K562 (cell line): ENCODE measurements around the gene THOP1. TPM values are rescaled to one million over a fixed set of nuclear protein-coding genes. Genes with fewer than 3 reads are reported as not detected.

Experiments used
- ATAC-seq: fragments of 200-7000 bp; cut with Tn5 transposase; 3 replicates; pipeline ENCODE4 v1.9.1; 2020; ENCODE audit warnings: moderate library complexity
- BruUV-seq: library from RNA; stranded (reverse); fragments of 400-500 nt; replicated peaks from 2 replicates; lab custom pipeline; 2021; lab: Mats Ljungman, UMichigan
- CTCF ChIA-PET: fragments of 300-600 bp; formaldehyde crosslinking; extraction: SDS; loops from one replicate; lab custom pipeline; 2021; ENCODE audit warnings: low intra/inter-chr PET ratio; lab: Yijun Ruan, JAX
- POLR2A ChIA-PET: fragments of 300-600, 350-650 bp; sonication (Branson Sonifier 250); formaldehyde crosslinking; extraction: SDS; loops from one replicate; lab custom pipeline; 2021; ENCODE audit warnings: antibody characterized with exemption, inconsistent platforms; lab: Yijun Ruan, JAX
- DNase-seq, 4 experiments: peaks; one replicate each; pipeline versions ENCODE4 v3.0.0 to v3.0.0-alpha.2; 2011 to 2018; ENCODE audit warnings: low spot score in 3 of 4, mixed read lengths in 3 of 4; ENCODE audit errors: extremely low read depth in 1 of 4
- FAIRE-seq: peaks from 2 replicates; lab custom pipeline; 2011; peaks lifted over from hg19 to GRCh38; lab: Jason Lieb, UNC
- H2AFZ ChIP-seq: 2 replicates; pipeline ENCODE4 v1.6.0; 2011; ENCODE audit warnings: low read depth, low read length, control low read depth, inconsistent platforms
- H3K27ac ChIP-seq: fragments of 200-600 bp; 3 replicates; pipeline ENCODE4 v1.8.0; 2011; ENCODE audit warnings: low read depth, mild to moderate bottlenecking, control low read depth, inconsistent platforms, low read length, moderate library complexity, mixed read lengths; ENCODE audit errors: extremely low read depth
- H3K27me3 ChIP-seq, 2 experiments: fragments of 300-600 bp in 1 of 2; 2 replicates in 1 of 2; 3 replicates in 1 of 2; pipeline versions ENCODE4 v1.6.0 to v1.8.0; 2011; ENCODE audit warnings: inconsistent platforms in 2 of 2, low read length in 2 of 2, mild to moderate bottlenecking in 1 of 2, mixed read lengths in 1 of 2, moderate library complexity in 1 of 2; ENCODE audit not compliant: control insufficient read depth in 2 of 2, insufficient read depth in 2 of 2
- H3K36me3 ChIP-seq: fragments of 300-600 bp; 3 replicates; pipeline ENCODE4 v1.8.0; 2011; ENCODE audit warnings: mild to moderate bottlenecking, low read length, inconsistent platforms; ENCODE audit not compliant: control insufficient read depth, insufficient read depth
- H3K4me1 ChIP-seq, 2 experiments: fragments of 200-600 bp in 1 of 2; replicated peaks in 1 of 2; 2 replicates in 1 of 2; 3 replicates in 1 of 2; pipeline versions ENCODE4 v1.5.1 to v1.8.0; 2011; ENCODE audit warnings: inconsistent platforms in 2 of 2, low read length in 2 of 2, mild to moderate bottlenecking in 1 of 2, mixed read lengths in 1 of 2, moderate library complexity in 1 of 2; ENCODE audit not compliant: control insufficient read depth in 2 of 2, insufficient read depth in 2 of 2
- H3K4me2 ChIP-seq: 2 replicates; pipeline ENCODE4 v1.6.1; 2011; ENCODE audit warnings: low read length, control low read depth, inconsistent platforms, mixed read lengths; ENCODE audit not compliant: insufficient read depth
- H3K4me3 ChIP-seq: fragments of 200-600 bp; sonication (generic), shearing (Covaris generic); 2 replicates; pipeline ENCODE4 v1.5.1; 2016; ENCODE audit warnings: control low read depth, inconsistent platforms
- H3K79me2 ChIP-seq: fragments of 200-600 bp; 3 replicates; pipeline ENCODE4 v1.8.0; 2011; ENCODE audit warnings: low read length, inconsistent platforms; ENCODE audit not compliant: control insufficient read depth, insufficient read depth
- H3K9ac ChIP-seq, 2 experiments: 2 replicates each; pipeline versions ENCODE4 v1.6.0 to v1.6.1; 2011; ENCODE audit warnings: low read depth in 2 of 2, low read length in 2 of 2, control low read depth in 1 of 2, inconsistent platforms in 1 of 2, mild to moderate bottlenecking in 1 of 2, mixed read lengths in 1 of 2; ENCODE audit not compliant: insufficient read depth in 1 of 2
- H3K9me1 ChIP-seq: one replicate; pipeline ENCODE4 v1.6.0; 2011; ENCODE audit warnings: inconsistent platforms, mild to moderate bottlenecking, low read length, moderate library complexity; ENCODE audit not compliant: control insufficient read depth, insufficient read depth
- H3K9me3 ChIP-seq: replicated peaks from 2 replicates; pipeline ENCODE4 v1.5.1; 2011; ENCODE audit warnings: low read depth, low read length, inconsistent platforms; ENCODE audit not compliant: control insufficient read depth, insufficient read depth
- H4K20me1 ChIP-seq: replicated peaks from 2 replicates; pipeline ENCODE4 v1.6.1; 2011; ENCODE audit warnings: low read length, inconsistent platforms, mixed read lengths; ENCODE audit not compliant: control insufficient read depth, insufficient read depth
- ARID1B ChIP-seq: fragments of 450-650 bp; IDR thresholded peaks from 2 replicates; pipeline ENCODE4 v1.6.1; 2016; ENCODE audit warnings: antibody characterized with exemption, mild to moderate bottlenecking, inconsistent platforms
- BDP1 ChIP-seq: IDR thresholded peaks from 3 replicates; pipeline ENCODE4 v1.6.1; 2011; ENCODE audit not compliant: insufficient read length, insufficient read depth
- CREBBP ChIP-seq: IDR thresholded peaks from one replicate; pipeline ENCODE4 v1.6.1; 2012; ENCODE audit warnings: low read depth, mild to moderate bottlenecking, control low read depth, inconsistent platforms, low read length
- ILK ChIP-seq: fragments of 450-650 bp; IDR thresholded peaks from 2 replicates; pipeline ENCODE4 v1.6.1; 2016; ENCODE audit warnings: missing genetic modification characterization, low read depth, mild to moderate bottlenecking, missing compliant biosample characterization, moderate library complexity, borderline replicate concordance
- JUN ChIP-seq, 2 experiments: sonication (generic) in 1 of 2; formaldehyde crosslinking in 1 of 2; IDR thresholded peaks; 2 replicates each; pipeline versions ENCODE4 v1.6.1 to v1.8.0; 2012 to 2022; ENCODE audit warnings: borderline replicate concordance in 2 of 2, mild to moderate bottlenecking in 2 of 2, improper control_type of control experiment in 1 of 2, low read depth in 1 of 2, low read length in 1 of 2, missing genetic modification reagents in 1 of 2
- NFIC ChIP-seq: fragments of 450-650 bp; IDR thresholded peaks from 2 replicates; pipeline ENCODE4 v1.6.1; 2017; ENCODE audit warnings: mild to moderate bottlenecking, inconsistent platforms
- PYGO2 ChIP-seq: fragments of 450-650 bp; IDR thresholded peaks from 2 replicates; pipeline ENCODE4 v1.6.1; 2016; ENCODE audit warnings: mild to moderate bottlenecking, missing genetic modification characterization, moderate library complexity, missing compliant biosample characterization
- RAD51 ChIP-seq: fragments of 450-650 bp; IDR thresholded peaks from 2 replicates; pipeline ENCODE4 v1.7.1; 2016; ENCODE audit warnings: low read depth, mild to moderate bottlenecking, borderline replicate concordance
- RCOR1 ChIP-seq, 2 experiments: IDR thresholded peaks; 2 replicates each; pipeline ENCODE4 v1.6.1; 2012; ENCODE audit warnings: low read depth in 2 of 2, low read length in 2 of 2, borderline replicate concordance in 1 of 2, improper control_type of control experiment in 1 of 2
- ZBTB1 ChIP-seq: sonication (generic); formaldehyde crosslinking; IDR thresholded peaks from 2 replicates; pipeline ENCODE4 v1.8.1; 2023; ENCODE audit warnings: missing genetic modification reagents, low read depth, mild to moderate bottlenecking, borderline replicate concordance
- ZNF184 ChIP-seq: sonication (generic); formaldehyde crosslinking; IDR thresholded peaks from 2 replicates; pipeline ENCODE4 v1.5.0; 2020; ENCODE audit warnings: missing genetic modification reagents
- WGBS: fragments of 100-300 bp; shearing (Covaris generic); methylation state at CpG from one replicate; pipeline ENCODE4 v1.1.6; 2016; ENCODE audit warnings: low coverage, mixed read lengths; ENCODE audit not compliant: insufficient coverage; ENCODE audit errors: missing lambda C conversion rate; 5-methylcytosine and 5-hydroxymethylcytosine counted together
- in situ Hi-C: fragments of 300-500 bp; cut with MboI; formaldehyde crosslinking; loops from 4 replicates; pipeline ENCODE4 v1.15.0; 2018; ENCODE audit warnings: inconsistent platforms, mixed read lengths
- intact Hi-C: fragments of 100-400 bp; cut with micrococcal nuclease; formaldehyde crosslinking; loops from 2 replicates; pipeline ENCODE4 v1.14.2; 2022
- polyA plus RNA-seq, 8 experiments: library from polyadenylated mRNA; depleted of rRNA in 4 of 8; stranded (reverse) in 5 of 8; unstranded in 3 of 8; fragments of >200 nt; fragmentation: Nextera tagmentation in 2 of 8; fragmentation: Illumina TruSeq in 1 of 8; extraction: Ambion mirVana in 2 of 8; extraction: Trizol in 1 of 8; gene quantifications; 2 replicates each; pipeline versions ENCODE4 v1.2.1 to v1.2.3, GENCODE V29; 2011 to 2014; ENCODE audit warnings: inconsistent platforms in 1 of 8, missing spikeins in 1 of 8
- total RNA-seq, 7 experiments: library from RNA; depleted of rRNA in 6 of 7; stranded (reverse); fragments of >200 nt in 6 of 7; fragmentation: Illumina TruSeq in 2 of 7; extraction: Trizol in 2 of 7; gene quantifications; 2 replicates each; pipeline versions ENCODE4 v1.2.1 to v1.2.3, GENCODE V29; 2011 to 2021; ENCODE audit warnings: low replicate concordance in 1 of 7
- TF ChIP-seq, protein P1 (sequence below): fragments of 250-450 bp; sonication (Bioruptor Pico); IDR thresholded peaks from 2 replicates; pipeline ENCODE4 v1.4.0; 2020; ENCODE audit warnings: borderline replicate concordance
- TF ChIP-seq, protein P2 (sequence below): fragments of 250-450 bp; sonication (Bioruptor Pico); IDR thresholded peaks from 2 replicates; pipeline ENCODE4 v1.5.0; 2020; ENCODE audit warnings: mild to moderate bottlenecking, borderline replicate concordance
- TF ChIP-seq, protein P3 (sequence below): fragments of 450-650 bp; conservative IDR thresholded peaks from 2 replicates; pipeline ENCODE4 v1.6.1; 2016; ENCODE audit warnings: missing genetic modification characterization, low read depth, mild to moderate bottlenecking, missing compliant biosample characterization, moderate library complexity
- TF ChIP-seq, protein P4 (sequence below): fragments of 450-650 bp; formaldehyde crosslinking; IDR thresholded peaks from 2 replicates; pipeline ENCODE4 v1.4.0; 2020; ENCODE audit warnings: mild to moderate bottlenecking

The THOP1 gene
- total and polyA plus RNA-seq, 9 of the 15 experiments (the other 6 are each of a cell fraction or from before 2014, with no cell fraction given) = 1.3 to 255 (median 96.1) TPM

DNA sequence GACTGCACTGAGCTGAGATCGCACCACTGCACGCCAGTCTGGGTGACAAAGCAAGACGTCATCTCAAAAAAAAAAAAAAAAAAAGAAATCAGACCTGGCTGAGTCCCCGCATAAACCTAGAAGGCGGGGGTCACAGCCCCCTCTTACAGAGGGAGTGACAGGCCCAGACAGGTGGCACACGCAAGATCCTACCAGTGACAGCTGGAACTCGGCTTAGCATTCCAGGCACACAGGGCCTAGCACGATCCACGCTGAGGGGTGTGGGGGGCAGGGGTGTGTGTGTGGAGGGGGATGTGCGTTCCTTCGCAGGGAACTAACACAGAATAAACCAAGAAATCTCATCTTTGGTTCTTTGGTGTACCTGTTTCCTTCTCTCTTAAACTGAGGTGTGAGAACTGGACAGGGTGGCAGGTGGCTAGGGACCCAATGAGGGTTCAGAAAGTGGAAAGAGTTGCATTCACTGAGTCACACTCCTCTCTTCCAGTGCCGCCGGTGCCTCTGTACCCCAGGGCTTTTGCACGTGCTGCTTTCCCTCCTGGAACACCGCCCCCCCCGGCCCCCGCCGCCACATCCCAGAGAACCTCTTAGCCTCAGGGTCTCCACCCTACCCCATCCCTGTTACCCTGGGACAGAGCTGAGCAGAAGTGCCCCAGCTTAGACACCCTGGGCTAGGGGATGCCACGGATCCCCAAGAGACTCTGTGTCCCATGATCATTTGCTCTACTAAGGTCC lies 7.2 kb upstream of the THOP1 start:
- Histone ChIP-seq H3K9me3 (no peaks in the 10 kb centered on the region), H3K79me2 (peaks cover 94% of the 10 kb centered on the region), H3K9ac (peak overlapping the region in 1 of 2 experiments; percentile 22; a peak in 1 of 4 replicates), H3K4me2 (no peak overlapping the region), H3K4me3 (no peak overlapping the region), H3K36me3 (peaks cover 75% of the 10 kb centered on the region; the same call in 2 of the 3 replicates), H3K27ac (no peak overlapping the region), H3K4me1 (peaks cover 9 to 31% of the 10 kb centered on the region in 2 experiments), H2AFZ (no peak overlapping the region), H3K27me3 (no peaks in the 10 kb centered on the region), H3K9me1 (no peaks in the 10 kb centered on the region), H4K20me1 (peaks cover 26% of the 10 kb centered on the region)
- ChIA-PET CTCF (no interaction called here), POLR2A (interaction anchor here (1.5 kb wide), 1 partner anchor 10 kb away, joined by 3 read pairs; no protein-coding TSS in a partner anchor)
- no TSS peak for BruUV-seq
- ATAC-seq = no peak
- intact Hi-C loops = no loop called here
- WGBS = 96% methylated on average over 11 of the region's 19 CpGs
- in situ Hi-C loops = no loop called here
- FAIRE-seq = no peak
- no peak for DNase-seq
- TF ChIP-seq, protein P1, sequence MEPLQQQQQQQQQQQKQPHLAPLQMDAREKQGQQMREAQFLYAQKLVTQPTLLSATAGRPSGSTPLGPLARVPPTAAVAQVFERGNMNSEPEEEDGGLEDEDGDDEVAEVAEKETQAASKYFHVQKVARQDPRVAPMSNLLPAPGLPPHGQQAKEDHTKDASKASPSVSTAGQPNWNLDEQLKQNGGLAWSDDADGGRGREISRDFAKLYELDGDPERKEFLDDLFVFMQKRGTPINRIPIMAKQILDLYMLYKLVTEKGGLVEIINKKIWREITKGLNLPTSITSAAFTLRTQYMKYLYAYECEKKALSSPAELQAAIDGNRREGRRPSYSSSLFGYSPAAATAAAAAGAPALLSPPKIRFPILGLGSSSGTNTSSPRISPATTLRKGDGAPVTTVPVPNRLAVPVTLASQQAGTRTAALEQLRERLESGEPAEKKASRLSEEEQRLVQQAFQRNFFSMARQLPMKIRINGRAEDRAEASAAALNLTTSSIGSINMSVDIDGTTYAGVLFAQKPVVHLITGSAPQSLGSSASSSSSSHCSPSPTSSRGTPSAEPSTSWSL (CRISPR knock-in tag) = no peak
- TF ChIP-seq, protein P2, sequence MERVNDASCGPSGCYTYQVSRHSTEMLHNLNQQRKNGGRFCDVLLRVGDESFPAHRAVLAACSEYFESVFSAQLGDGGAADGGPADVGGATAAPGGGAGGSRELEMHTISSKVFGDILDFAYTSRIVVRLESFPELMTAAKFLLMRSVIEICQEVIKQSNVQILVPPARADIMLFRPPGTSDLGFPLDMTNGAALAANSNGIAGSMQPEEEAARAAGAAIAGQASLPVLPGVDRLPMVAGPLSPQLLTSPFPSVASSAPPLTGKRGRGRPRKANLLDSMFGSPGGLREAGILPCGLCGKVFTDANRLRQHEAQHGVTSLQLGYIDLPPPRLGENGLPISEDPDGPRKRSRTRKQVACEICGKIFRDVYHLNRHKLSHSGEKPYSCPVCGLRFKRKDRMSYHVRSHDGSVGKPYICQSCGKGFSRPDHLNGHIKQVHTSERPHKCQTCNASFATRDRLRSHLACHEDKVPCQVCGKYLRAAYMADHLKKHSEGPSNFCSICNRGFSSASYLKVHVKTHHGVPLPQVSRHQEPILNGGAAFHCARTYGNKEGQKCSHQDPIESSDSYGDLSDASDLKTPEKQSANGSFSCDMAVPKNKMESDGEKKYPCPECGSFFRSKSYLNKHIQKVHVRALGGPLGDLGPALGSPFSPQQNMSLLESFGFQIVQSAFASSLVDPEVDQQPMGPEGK = no peak
- TF ChIP-seq ZNF184 (CRISPR knock-in tag) (no peak), ZBTB1 (no peak), ARID1B (no peak), ILK (no peak), PYGO2 (no peak), NFIC (no peak), CREBBP (no peak), JUN (IDR thresholded peaks at IDR 0.05; ENCODE audit: borderline replicate concordance, low read depth, low read length) (no peak), JUN (CRISPR knock-in tag; IDR thresholded peaks at IDR 0.05; ENCODE audit: borderline replicate concordance) (no peak), BDP1 (no peak), RCOR1 (IDR thresholded peaks at IDR 0.05; ENCODE audit: borderline replicate concordance in 1 of 2, low read depth in 2 of 2, low read length in 2 of 2) (no peak), RAD51 (no peak)
- TF ChIP-seq, protein P3, sequence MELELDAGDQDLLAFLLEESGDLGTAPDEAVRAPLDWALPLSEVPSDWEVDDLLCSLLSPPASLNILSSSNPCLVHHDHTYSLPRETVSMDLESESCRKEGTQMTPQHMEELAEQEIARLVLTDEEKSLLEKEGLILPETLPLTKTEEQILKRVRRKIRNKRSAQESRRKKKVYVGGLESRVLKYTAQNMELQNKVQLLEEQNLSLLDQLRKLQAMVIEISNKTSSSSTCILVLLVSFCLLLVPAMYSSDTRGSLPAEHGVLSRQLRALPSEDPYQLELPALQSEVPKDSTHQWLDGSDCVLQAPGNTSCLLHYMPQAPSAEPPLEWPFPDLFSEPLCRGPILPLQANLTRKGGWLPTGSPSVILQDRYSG = no peak
- TF ChIP-seq, protein P4, sequence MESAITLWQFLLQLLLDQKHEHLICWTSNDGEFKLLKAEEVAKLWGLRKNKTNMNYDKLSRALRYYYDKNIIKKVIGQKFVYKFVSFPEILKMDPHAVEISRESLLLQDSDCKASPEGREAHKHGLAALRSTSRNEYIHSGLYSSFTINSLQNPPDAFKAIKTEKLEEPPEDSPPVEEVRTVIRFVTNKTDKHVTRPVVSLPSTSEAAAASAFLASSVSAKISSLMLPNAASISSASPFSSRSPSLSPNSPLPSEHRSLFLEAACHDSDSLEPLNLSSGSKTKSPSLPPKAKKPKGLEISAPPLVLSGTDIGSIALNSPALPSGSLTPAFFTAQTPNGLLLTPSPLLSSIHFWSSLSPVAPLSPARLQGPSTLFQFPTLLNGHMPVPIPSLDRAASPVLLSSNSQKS (CRISPR knock-in tag) = no peak
